Loucy (cell line): Measurements from ENCODE around the gene NTRK1.

Experiments used
- H2AFZ ChIP-seq: fragments of 200-600 bp; sonication (generic); 2 replicates; pipeline ENCODE4 v1.6.0; 2016; ENCODE audit warnings: antibody characterized with exemption, mild to moderate bottlenecking, low read length, moderate library complexity
- H3F3A ChIP-seq: fragments of 200-600 bp; 2 replicates; pipeline ENCODE4 v1.6.0; 2016; ENCODE audit warnings: antibody characterized with exemption, low read depth, mild to moderate bottlenecking
- H3K27me3 ChIP-seq: fragments of 200-600 bp; sonication (generic); 2 replicates; pipeline ENCODE4 v1.6.1; 2014; ENCODE audit warnings: low read length, mild to moderate bottlenecking; ENCODE audit not compliant: insufficient read depth, poor library complexity, severe bottlenecking
- H3K36me3 ChIP-seq: fragments of 200-600 bp; sonication (generic); 2 replicates; pipeline ENCODE4 v1.6.1; 2016; ENCODE audit warnings: low read length; ENCODE audit not compliant: insufficient read depth
- H3K4me1 ChIP-seq: fragments of 200-600 bp; sonication (generic); 2 replicates; pipeline ENCODE4 v1.5.1; 2014; ENCODE audit warnings: low read length, mild to moderate bottlenecking; ENCODE audit not compliant: insufficient read depth, poor library complexity, severe bottlenecking
- H3K4me2 ChIP-seq: fragments of 200-600 bp; sonication (generic); 2 replicates; pipeline ENCODE4 v1.6.0; 2014; ENCODE audit warnings: antibody characterized with exemption, low read length, low read depth, mild to moderate bottlenecking; ENCODE audit not compliant: poor library complexity, severe bottlenecking
- H3K4me3 ChIP-seq: fragments of 200-600 bp; sonication (generic); 2 replicates; pipeline ENCODE4 v1.5.1; 2014; ENCODE audit warnings: low read length, mild to moderate bottlenecking, mixed read lengths; ENCODE audit not compliant: poor library complexity, severe bottlenecking
- H3K79me2 ChIP-seq: fragments of 200-600 bp; sonication (generic); 2 replicates; pipeline ENCODE4 v1.6.1; 2014; ENCODE audit warnings: low read length; ENCODE audit not compliant: insufficient read depth
- H3K9ac ChIP-seq: fragments of 200-600 bp; sonication (generic); 2 replicates; pipeline ENCODE4 v1.6.0; 2014; ENCODE audit warnings: mild to moderate bottlenecking, low read depth, low read length, moderate library complexity; ENCODE audit not compliant: poor library complexity, severe bottlenecking
- H3K9me2 ChIP-seq: fragments of 200-600 bp; sonication (generic); replicated peaks from 2 replicates; pipeline ENCODE4 v1.6.1; 2016; ENCODE audit warnings: low read depth, low read length, mixed read lengths
- H3K9me3 ChIP-seq: fragments of 200-600 bp; sonication (generic); 2 replicates; pipeline ENCODE4 v1.6.1; 2014; ENCODE audit warnings: mild to moderate bottlenecking, antibody characterized with exemption, low read length, low read depth; ENCODE audit not compliant: insufficient read depth
- H4K20me1 ChIP-seq: fragments of 200-600 bp; sonication (generic); 2 replicates; pipeline ENCODE4 v1.6.0; 2014; ENCODE audit warnings: antibody characterized with exemption, low read length, mild to moderate bottlenecking; ENCODE audit not compliant: insufficient read depth, poor library complexity, severe bottlenecking
- CTCF ChIP-seq: fragments of 200-600 bp; sonication (generic); conservative IDR thresholded peaks from 2 replicates; pipeline ENCODE4 v1.5.1; 2014; ENCODE audit warnings: mild to moderate bottlenecking, antibody characterized with exemption, low read length
- EZH2phosphoT487 ChIP-seq: fragments of 200-600 bp; IDR thresholded peaks from 2 replicates; pipeline ENCODE4 v1.6.1; 2018; ENCODE audit warnings: antibody characterized with exemption, mild to moderate bottlenecking, moderate library complexity, borderline replicate concordance

NTRK1 gene

DNA sequence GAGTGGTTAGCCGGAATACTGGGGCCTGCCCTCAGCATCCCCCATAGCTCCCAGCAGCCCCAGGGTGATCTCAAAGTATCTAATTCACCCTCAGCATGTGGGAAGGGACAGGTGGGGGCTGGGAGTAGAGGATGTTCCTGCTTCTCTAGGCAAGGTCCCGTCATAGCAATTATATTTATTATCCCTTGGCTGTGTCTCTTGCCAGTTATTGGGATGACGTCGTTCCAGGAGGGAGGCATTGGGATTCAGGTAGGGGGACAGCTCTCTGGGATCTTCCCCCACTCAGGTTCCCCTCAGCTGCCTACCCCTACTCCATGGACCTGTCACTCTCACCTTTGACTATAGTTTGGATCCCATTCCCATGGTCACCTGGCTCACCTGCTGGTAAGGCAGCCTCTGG, 21.0 kb downstream of the NTRK1 start:
- Histone ChIP-seq H3F3A (no peaks in the 10 kb centered on the region), H2AFZ (no peak overlapping the region), H3K79me2 (no peaks in the 10 kb centered on the region), H3K4me3 (no peak overlapping the region), H3K36me3 (no peaks in the 10 kb centered on the region), H3K4me2 (no peak overlapping the region), H3K27me3 (no peaks in the 10 kb centered on the region), H3K9ac (no peak overlapping the region), H3K9me3 (no peaks in the 10 kb centered on the region), H3K4me1 (no peaks in the 10 kb centered on the region), H3K9me2 (no peaks in the 10 kb centered on the region), H4K20me1 (no peaks in the 10 kb centered on the region)
- TF ChIP-seq CTCF (no peak), EZH2phosphoT487 (no peak)

DNA sequence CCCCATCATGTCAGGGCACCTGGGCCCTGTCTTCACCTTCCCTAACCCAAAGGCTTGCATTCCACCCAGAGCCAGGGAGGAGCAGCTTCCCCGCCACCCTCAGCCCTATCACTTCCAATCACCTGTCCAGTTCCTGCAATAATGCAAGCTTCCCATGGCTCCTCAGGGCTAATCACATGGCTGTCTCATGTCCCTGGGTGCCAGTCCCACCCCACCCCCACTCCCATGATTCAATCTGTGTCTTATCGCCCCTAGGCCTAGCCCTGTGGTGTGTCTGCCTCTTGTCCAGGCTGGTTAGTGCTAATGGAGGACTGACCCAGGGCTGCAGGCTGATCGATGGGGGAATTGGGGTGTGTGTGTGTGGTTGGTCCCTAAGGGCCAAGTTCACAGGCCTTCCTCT, 21.9 kb downstream of the NTRK1 start:
- no peaks in the 10 kb centered on the region for H4K20me1 ChIP-seq
- H2AFZ ChIP-seq, result no peak overlapping the region
- TF ChIP-seq EZH2phosphoT487 (no peak), CTCF (no peak)
- no peaks in the 10 kb centered on the region for H3K79me2 ChIP-seq
- H3F3A ChIP-seq, result no peaks in the 10 kb centered on the region
- no peaks in the 10 kb centered on the region for H3K4me1 ChIP-seq
- no peaks in the 10 kb centered on the region for H3K9me3 ChIP-seq
- H3K9me2 ChIP-seq, result no peaks in the 10 kb centered on the region
- H3K9ac ChIP-seq, result no peak overlapping the region
- no peak overlapping the region for H3K4me3 ChIP-seq
- H3K4me2 ChIP-seq, result no peak overlapping the region
- no peaks in the 10 kb centered on the region for H3K36me3 ChIP-seq
- H3K27me3 ChIP-seq, result no peaks in the 10 kb centered on the region

GRCh38 chr1:156883919-156884318, 23.3 kb downstream of the NTRK1 start:
- no peak overlapping the region for H3K9ac ChIP-seq
- H3K79me2 ChIP-seq, result no peaks in the 10 kb centered on the region
- H3F3A ChIP-seq, result no peaks in the 10 kb centered on the region
- no peaks in the 10 kb centered on the region for H3K4me1 ChIP-seq
- H3K9me3 ChIP-seq, result no peaks in the 10 kb centered on the region
- no peaks in the 10 kb centered on the region for H4K20me1 ChIP-seq
- H3K4me3 ChIP-seq, result no peak overlapping the region
- H3K4me2 ChIP-seq, result no peak overlapping the region
- H3K36me3 ChIP-seq, result no peaks in the 10 kb centered on the region
- H3K9me2 ChIP-seq, result no peaks in the 10 kb centered on the region
- H3K27me3 ChIP-seq, result no peaks in the 10 kb centered on the region
- no peak overlapping the region for H2AFZ ChIP-seq
- TF ChIP-seq EZH2phosphoT487, result no peak

DNA sequence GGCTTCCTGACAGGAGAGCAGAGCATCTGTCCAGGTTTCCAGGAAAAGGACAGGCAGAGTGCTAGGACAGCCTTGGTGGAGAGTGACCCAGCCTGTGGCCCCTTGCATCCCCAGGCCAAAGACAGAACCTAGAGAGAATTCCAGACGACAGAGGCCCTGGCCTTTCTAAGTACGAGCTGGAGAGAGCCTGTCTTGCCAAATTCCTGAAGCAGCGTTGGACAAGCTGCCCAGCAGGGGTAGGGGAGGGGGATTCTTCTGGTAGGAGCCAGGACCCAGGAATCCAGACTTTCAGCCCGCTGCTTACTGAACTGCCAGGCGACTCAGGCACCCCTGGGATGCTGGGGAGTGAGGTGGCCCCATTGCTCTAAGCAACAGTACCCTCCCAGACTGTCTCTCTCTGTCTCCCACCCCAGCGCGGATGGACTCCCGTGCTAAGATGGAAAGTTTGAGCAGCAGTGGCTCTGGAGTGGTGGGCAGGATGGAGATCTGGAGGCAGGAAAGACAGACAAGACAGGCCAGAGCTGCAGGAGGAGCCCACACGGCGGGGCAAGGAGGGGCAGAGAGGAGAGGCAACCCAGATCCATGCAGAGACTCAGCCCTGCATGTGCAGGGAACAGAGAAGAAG, 24.0 kb downstream of the NTRK1 start:
- no peaks in the 10 kb centered on the region for H3K27me3 ChIP-seq
- TF ChIP-seq EZH2phosphoT487 (no peak), CTCF (no peak)

More for the DNA sequence above, 24.0 kb downstream of the NTRK1 start:
- Histone ChIP-seq H3K36me3 (no peaks in the 10 kb centered on the region), H3K4me2 (no peak overlapping the region), H3K9ac (no peak overlapping the region), H3K9me2 (no peaks in the 10 kb centered on the region), H3F3A (no peaks in the 10 kb centered on the region), H4K20me1 (no peaks in the 10 kb centered on the region), H3K4me3 (no peak overlapping the region), H2AFZ (no peak overlapping the region), H3K79me2 (no peaks in the 10 kb centered on the region), H3K9me3 (no peaks in the 10 kb centered on the region), H3K4me1 (no peaks in the 10 kb centered on the region)
